Neural cell (in vitro differentiated cells): ENCODE measurements around the gene TTPAL. TPM values are rescaled to one million over a fixed set of nuclear protein-coding genes. Genes with fewer than 3 reads are reported as not detected.

Experiments used
- H2AFZ ChIP-seq: fragments of 200-600, 300-800 bp; sonication (generic), shearing (Covaris generic); 2 replicates; pipeline ENCODE4 v1.6.0; 2014; ENCODE audit warnings: low read depth, mild to moderate bottlenecking, antibody characterized with exemption, low read length, moderate library complexity
- H3F3A ChIP-seq: fragments of 200-600 bp; shearing (Covaris generic); 2 replicates; pipeline ENCODE4 v1.6.1; 2016; ENCODE audit warnings: mild to moderate bottlenecking, moderate library complexity, mixed read lengths, antibody characterized with exemption, low read length; ENCODE audit not compliant: insufficient read depth, poor library complexity, severe bottlenecking
- H3K27ac ChIP-seq: fragments of 200-600, 300-800 bp; sonication (generic), shearing (Covaris generic); 2 replicates; pipeline ENCODE4 v1.5.1; 2014; ENCODE audit warnings: mild to moderate bottlenecking, low read length, moderate library complexity
- H3K27me3 ChIP-seq: fragments of 300-800, 200-600 bp; sonication (generic), shearing (Covaris generic); 2 replicates; pipeline ENCODE4 v1.6.0; 2014; ENCODE audit warnings: mild to moderate bottlenecking, low read depth, low read length, moderate library complexity; ENCODE audit not compliant: insufficient read depth
- H3K36me3 ChIP-seq: fragments of 300-800, 200-600 bp; sonication (generic), shearing (Covaris generic); 2 replicates; pipeline ENCODE4 v1.5.1; 2014; ENCODE audit warnings: mild to moderate bottlenecking, antibody characterized with exemption, low read length, moderate library complexity; ENCODE audit not compliant: insufficient read depth
- H3K4me2 ChIP-seq: fragments of 300-800, 200-600 bp; sonication (generic), shearing (Covaris generic); 2 replicates; pipeline ENCODE4 v1.6.0; 2014; ENCODE audit warnings: mild to moderate bottlenecking, low read length
- H3K4me3 ChIP-seq: fragments of 300-800, 200-600 bp; sonication (generic), shearing (Covaris generic); 2 replicates; pipeline ENCODE4 v1.5.1; 2014; ENCODE audit warnings: mild to moderate bottlenecking, low read length, moderate library complexity
- H3K79me2 ChIP-seq: fragments of 200-600 bp; shearing (Covaris generic); replicated peaks from 2 replicates; pipeline ENCODE4 v1.6.0; 2014; ENCODE audit warnings: mild to moderate bottlenecking, low read length, moderate library complexity; ENCODE audit not compliant: insufficient read depth
- H3K9ac ChIP-seq: fragments of 300-800, 200-600 bp; sonication (generic), shearing (Covaris generic); 2 replicates; pipeline ENCODE4 v1.6.1; 2016; ENCODE audit warnings: mild to moderate bottlenecking, low read length, mixed read lengths
- H3K9me2 ChIP-seq: fragments of 200-600 bp; shearing (Covaris generic); 2 replicates; pipeline ENCODE4 v1.6.1; 2016; ENCODE audit warnings: mild to moderate bottlenecking, low read length, mixed read lengths; ENCODE audit not compliant: insufficient read depth
- H3K9me3 ChIP-seq: fragments of 200-600, 300-800 bp; sonication (generic), shearing (Covaris generic); 2 replicates; pipeline ENCODE4 v1.6.1; 2016; ENCODE audit warnings: mild to moderate bottlenecking, mixed run types, low read length, moderate library complexity, mixed read lengths
- H4K20me1 ChIP-seq: fragments of 200-600 bp; shearing (Covaris generic); 2 replicates; pipeline ENCODE4 v1.6.1; 2016; ENCODE audit warnings: mild to moderate bottlenecking, mixed run types; ENCODE audit not compliant: insufficient read depth
- CTCF ChIP-seq: fragments of 450-650 bp; IDR thresholded peaks from 2 replicates; pipeline ENCODE4 v1.5.1; 2014; ENCODE audit warnings: antibody characterized with exemption, mild to moderate bottlenecking, moderate library complexity; ENCODE audit not compliant: poor library complexity, severe bottlenecking
- EP300 ChIP-seq: fragments of 450-650 bp; conservative IDR thresholded peaks from 2 replicates; pipeline ENCODE4 v1.6.1; 2014; ENCODE audit warnings: antibody characterized with exemption, mild to moderate bottlenecking, moderate library complexity; ENCODE audit not compliant: poor library complexity, severe bottlenecking
- EZH2 ChIP-seq: fragments of 200-600, 300-800 bp; shearing (Covaris generic), sonication (generic); IDR thresholded peaks from 2 replicates; pipeline ENCODE4 v1.6.1; 2014; ENCODE audit warnings: antibody characterized with exemption, low read length, borderline replicate concordance, mild to moderate bottlenecking; ENCODE audit not compliant: insufficient read depth, poor library complexity, severe bottlenecking
- MXI1 ChIP-seq: fragments of 450-650 bp; conservative IDR thresholded peaks from 2 replicates; pipeline ENCODE4 v1.6.1; 2014; ENCODE audit warnings: antibody characterized with exemption, mild to moderate bottlenecking; ENCODE audit not compliant: poor library complexity, severe bottlenecking
- POLR2AphosphoS5 ChIP-seq: IDR thresholded peaks from 2 replicates; pipeline ENCODE4 v1.6.1; 2012
- RAD21 ChIP-seq: fragments of 450-650 bp; conservative IDR thresholded peaks from 2 replicates; pipeline ENCODE4 v1.6.1; 2014; ENCODE audit warnings: antibody characterized with exemption, mild to moderate bottlenecking, moderate library complexity
- REST ChIP-seq: IDR thresholded peaks from 2 replicates; pipeline ENCODE4 v1.6.1; 2012; ENCODE audit warnings: borderline replicate concordance
- SMC3 ChIP-seq: fragments of 450-650 bp; conservative IDR thresholded peaks from 2 replicates; pipeline ENCODE4 v1.6.1; 2014; ENCODE audit warnings: antibody characterized with exemption, mild to moderate bottlenecking, moderate library complexity; ENCODE audit not compliant: poor library complexity
- TAF1 ChIP-seq: IDR thresholded peaks from 2 replicates; pipeline ENCODE4 v1.6.1; 2012; ENCODE audit warnings: low read depth
- polyA plus RNA-seq: library from polyadenylated mRNA; depleted of rRNA; stranded (reverse); fragments of >200 nt; gene quantifications from 2 replicates; pipeline ENCODE4 v1.2.3, GENCODE V29; 2014

Gene TTPAL
- polyA plus RNA-seq, 1 donor from 2014 or later, result 11.2 TPM

- no peak overlapping the region for H3K4me2 ChIP-seq
- H3K27ac ChIP-seq, result no peak overlapping the region
- no peak for TF ChIP-seq RAD21
- TF ChIP-seq EZH2, result no peak
- no peak for TF ChIP-seq MXI1
- TF ChIP-seq REST, result no peak
- no peak for TF ChIP-seq EP300
- TF ChIP-seq CTCF, result no peak
- no peak for TF ChIP-seq POLR2AphosphoS5
- no peak for TF ChIP-seq TAF1
- no peak for TF ChIP-seq SMC3
- H3K27me3 ChIP-seq, result no peaks in the 10 kb centered on the region
- no peaks in the 10 kb centered on the region for H4K20me1 ChIP-seq
- H3K79me2 ChIP-seq, result no peaks in the 10 kb centered on the region
- H3K36me3 ChIP-seq, result no peaks in the 10 kb centered on the region
- no peak overlapping the region for H3K9ac ChIP-seq
- no peaks in the 10 kb centered on the region for H3K9me2 ChIP-seq
- H3F3A ChIP-seq, result no peaks in the 10 kb centered on the region
- no peak overlapping the region for H3K4me3 ChIP-seq
- no peaks in the 10 kb centered on the region for H3K9me3 ChIP-seq
- no peak overlapping the region for H2AFZ ChIP-seq
These were observed 24.5 kb downstream of the TTPAL start for GRCh38 chr20:44500221-44500620.

- no peak overlapping the region for H3K4me3 ChIP-seq
- no peaks in the 10 kb centered on the region for H3K79me2 ChIP-seq
- H3K9ac ChIP-seq, result no peak overlapping the region
- no peak overlapping the region for H2AFZ ChIP-seq
- no peaks in the 10 kb centered on the region for H3F3A ChIP-seq
- H3K36me3 ChIP-seq, result no peaks in the 10 kb centered on the region
- H3K9me3 ChIP-seq, result no peaks in the 10 kb centered on the region
- H4K20me1 ChIP-seq, result no peaks in the 10 kb centered on the region
- no peaks in the 10 kb centered on the region for H3K9me2 ChIP-seq
- H3K4me2 ChIP-seq, result no peak overlapping the region
- no peak overlapping the region for H3K27ac ChIP-seq
- no peaks in the 10 kb centered on the region for H3K27me3 ChIP-seq
- TF ChIP-seq EP300 (no peak), POLR2AphosphoS5 (no peak), RAD21 (no peak), SMC3 (no peak), TAF1 (no peak)
These were observed 25.8 kb downstream of the TTPAL start for GRCh38 chr20:44501448-44501847.
